HG03442 (cell line): ENCODE results near the gene DBNDD1.
"Not testable (repeated sequence)": the region's sequence is repeated elsewhere in the genome, so short reads cannot be mapped to it uniquely, and the experiment has no call there.

ENCODE experiments used
- ATAC-seq: cut with Tn5 transposase; IDR thresholded peaks from one replicate; pipeline ENCODE4 v1.9.1; 2021; ENCODE audit warnings: mild to moderate bottlenecking, moderate library complexity; ENCODE audit not compliant: unreplicated experiment

The DBNDD1 gene, protein sequence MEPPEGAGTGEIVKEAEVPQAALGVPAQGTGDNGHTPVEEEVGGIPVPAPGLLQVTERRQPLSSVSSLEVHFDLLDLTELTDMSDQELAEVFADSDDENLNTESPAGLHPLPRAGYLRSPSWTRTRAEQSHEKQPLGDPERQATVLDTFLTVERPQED

DNA sequence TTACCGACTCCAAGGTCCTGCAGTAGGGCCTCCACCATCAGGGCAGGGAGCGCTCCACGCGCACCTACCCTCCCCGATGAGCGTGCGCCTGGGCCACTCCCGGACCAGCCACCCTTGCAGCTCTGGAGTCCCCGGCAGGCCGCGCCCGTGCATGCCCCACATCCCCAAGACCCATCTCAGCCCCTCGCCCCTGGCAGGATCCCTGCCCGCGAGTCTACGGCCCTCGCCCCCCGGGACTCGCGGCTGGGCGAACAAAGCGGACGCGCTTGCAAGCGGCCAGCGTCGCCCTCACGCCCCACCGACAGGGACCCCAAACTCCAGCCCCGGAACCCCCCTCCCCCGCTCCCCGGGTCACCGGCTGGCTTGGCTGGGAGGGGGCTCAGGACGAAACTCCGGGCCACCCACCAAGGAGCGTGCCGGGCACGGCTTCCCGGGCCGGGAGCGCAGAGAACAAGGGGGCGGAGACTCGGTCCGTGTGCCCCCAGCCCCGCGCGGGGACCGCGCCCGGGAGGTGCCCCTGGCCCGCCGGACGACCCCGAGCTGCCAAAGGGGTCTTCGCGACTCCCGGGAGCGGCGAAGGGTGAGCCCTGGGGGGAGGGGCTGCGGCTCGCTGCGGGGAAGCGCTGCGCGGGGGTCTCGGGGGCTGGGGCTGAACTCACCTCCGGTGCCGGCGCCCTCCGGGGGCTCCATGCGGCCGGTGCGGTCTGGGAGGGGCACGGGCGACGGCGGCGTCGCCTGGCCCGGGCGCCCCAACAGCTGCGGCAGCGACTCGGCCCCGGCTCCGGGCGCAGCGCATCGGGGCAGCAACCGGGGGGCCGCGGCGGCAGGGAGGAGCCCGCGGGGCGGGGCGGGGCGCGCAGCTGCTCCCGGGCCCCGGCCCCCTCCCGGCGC lies at the start of gene DBNDD1:
TSS of gene DBNDD1 (minus strand) at position 805 of the 891 bp plus-strand sequence. CDS start at position 690, 115 bp downstream.
- no peak for ATAC-seq

DNA sequence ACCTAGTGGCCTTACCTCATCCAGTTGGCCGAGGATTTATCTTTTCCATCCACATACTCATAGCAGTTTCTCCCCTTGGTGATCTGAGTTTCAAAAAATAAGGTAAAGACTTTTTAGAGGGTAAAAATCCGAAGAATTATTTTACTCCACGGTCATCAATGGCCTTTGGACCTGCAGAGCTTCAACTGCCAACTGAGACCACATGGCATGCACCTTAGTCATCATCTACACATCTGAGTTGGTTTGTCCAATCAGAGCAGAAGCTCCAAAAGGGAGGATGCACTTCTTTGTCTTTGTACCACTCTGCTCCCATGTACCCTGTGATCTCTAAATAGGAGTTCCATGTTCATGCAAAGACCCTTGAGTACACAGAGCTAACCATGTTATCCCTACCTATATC lies 42.2 kb upstream of the DBNDD1 start:
- no peak for ATAC-seq

DNA sequence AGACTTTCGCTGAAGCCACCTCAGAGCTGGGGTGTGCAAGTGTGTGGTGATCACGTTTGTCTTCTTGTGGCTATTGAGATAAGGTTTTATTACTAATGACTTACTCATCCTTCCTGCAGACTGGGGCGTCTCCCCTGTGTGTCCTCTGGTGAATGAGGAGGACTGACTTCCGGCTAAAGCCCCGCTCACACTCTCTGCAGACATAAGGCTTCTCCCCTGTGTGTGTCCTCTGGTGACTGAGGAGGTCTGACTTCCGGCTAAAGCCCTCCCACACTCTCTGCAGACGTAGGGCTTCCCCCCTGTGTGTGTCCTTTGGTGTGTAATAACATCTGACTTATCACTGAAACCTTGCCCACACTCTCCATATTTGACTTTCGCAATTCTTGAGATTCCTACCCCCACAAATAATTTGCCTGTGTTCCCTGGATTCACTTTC lies 38.5 kb upstream of the DBNDD1 start:
- ATAC-seq, result no peak

DNA sequence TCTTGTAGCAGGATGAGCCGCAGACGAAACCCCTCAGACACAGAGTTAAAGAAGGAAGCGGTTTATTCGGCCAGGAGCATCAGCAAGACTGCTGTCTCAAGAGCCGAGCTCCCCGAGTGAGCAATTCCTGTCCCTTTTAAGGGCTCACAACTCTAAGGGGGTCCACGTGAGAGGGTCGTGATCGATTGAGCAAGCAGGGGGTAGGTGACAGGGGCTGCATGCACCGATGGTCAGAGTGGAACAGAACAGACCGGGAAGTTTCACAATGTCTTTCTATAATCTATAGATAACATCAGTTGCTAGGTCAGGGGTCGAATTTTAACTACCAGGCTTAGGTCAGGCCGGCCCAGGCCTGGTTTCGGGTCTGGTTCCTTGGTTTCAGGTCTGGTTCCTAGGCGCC lies 37.3 kb upstream of the DBNDD1 start:
- not testable (repeated sequence) for ATAC-seq

DNA sequence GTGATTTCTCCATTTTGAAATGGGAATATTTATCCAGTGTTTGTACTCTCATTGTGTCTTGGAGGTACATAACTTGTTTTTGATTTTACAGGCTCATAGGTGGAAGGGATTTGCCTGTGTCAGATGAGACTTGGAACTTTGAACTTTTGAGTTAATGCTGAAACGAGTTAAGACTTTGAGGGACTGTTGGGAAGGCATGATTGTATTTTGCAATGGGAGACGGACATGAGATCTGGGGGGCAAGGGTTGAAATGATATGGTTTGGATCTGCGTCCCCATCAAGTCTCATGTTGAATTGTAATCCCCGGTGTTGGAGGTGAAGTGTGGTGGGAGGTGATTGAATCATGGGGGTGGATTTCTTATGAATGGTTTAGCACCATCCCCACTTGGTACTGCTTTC lies 36.1 kb upstream of the DBNDD1 start:
- no peak for ATAC-seq

DNA sequence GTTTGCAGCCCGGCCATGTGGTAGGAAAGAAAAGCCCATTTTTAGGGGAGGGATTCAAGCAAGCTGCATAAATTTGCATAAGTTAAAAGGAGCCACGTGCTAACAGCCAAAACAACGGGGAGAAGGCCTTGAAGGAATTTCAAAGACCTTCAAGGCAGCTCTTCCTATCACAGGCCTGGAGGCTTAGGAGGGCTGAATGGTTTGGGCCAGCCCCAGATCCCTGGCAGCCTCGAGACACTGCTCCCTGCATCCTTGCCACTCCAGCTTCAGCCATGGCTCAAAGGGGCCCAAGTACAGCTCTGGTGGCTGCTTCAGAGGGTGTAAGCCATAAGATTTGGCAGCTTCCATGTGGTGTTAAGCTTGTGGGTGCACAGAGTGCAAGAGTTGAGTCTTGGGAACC lies 35.3 kb upstream of the DBNDD1 start:
- ATAC-seq, result no peak

DNA sequence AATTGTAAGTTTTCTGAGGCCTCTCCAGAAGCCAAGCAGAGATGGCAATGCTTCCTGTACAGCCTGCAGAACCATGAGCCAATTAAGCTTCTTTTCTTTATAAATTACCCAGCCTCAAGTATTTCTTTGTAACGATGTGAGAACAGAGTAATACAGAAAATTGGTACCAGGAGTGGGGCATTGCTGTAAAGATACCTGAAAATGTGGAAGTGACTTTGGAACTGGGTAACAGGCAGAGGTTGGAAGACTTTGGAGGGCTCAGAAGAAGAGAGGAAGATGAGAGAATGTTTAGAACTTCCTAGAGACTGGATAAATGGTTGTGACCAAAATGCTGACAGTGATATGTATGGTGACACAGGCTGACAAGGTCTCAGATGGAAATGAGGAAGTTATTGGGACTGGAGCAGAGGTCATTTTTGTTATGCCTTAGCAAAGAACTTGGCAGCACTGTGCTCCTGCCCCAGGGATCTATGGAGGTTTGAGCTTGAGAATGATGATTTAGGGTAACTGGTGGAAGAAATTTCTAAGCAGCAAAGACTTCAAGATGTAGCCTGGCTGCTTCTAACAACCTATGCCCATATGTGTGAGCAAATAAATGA lies 34.7 kb upstream of the DBNDD1 start:
- ATAC-seq, result no peak

DNA sequence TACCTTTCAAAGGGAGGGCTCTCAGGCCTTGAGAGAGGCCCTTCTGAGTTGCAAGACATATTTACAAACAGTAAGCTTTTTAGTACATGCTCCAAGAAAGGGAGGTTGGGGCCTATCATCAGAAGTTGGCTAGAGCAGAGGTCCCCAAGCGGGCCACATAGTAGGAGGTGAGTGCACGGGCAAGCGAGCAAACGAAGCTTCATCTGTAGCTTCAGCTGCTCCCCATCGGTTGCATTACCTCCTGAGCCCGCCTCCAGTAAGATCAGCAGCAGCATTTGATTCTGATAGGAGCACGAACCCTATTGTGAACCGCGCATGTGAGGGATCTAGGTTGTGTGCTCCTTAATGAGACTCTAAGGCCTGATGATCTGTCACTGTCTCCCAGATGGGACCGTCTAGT lies 31.7 kb upstream of the DBNDD1 start:
- no peak for ATAC-seq

DNA sequence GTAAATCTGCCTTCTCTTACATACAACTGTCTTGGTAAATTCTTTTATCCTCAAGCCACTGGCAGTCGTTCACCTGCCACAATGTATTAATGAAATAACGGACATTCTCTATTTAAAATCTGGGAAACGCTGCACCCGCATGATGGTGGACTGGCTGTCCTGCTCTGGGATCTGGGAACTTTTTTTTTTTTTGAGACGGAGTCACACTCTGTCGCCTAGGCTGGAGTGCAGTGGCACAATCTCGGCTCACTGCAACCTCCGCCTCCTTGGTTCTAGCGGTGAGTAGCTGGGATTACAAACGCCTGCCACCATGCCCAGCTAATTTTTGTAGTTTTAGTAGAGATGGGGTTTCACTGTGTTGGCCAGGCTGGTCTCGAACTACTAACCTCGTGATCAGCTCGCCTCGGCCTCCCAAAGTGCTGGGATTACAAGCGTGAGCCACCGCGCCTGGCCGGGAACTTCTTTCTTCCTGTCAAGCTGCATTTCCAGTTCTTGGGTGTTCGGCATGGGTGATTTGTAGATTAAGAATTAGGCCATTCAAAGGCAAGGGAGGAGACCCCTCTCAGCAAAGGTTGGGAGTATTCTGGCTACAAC lies 29.6 kb upstream of the DBNDD1 start:
- no peak for ATAC-seq

DNA sequence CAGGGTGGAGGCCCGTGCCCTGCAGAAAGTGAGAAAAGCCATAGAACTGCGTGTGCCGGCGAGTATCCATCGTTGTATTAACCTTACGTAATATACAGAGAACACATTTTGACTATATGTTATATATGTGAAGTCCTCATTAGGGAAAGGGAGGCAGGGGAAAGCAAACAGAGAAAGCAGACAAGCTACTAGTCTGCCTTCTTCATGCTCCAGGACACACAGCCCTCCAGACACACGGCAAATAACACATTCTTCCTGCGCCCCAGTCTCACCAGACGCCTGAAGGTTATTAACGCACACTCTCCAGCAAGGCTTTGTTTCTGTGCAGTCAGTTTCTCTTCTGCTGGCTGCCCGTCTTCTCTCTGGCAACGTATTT lies 29.1 kb upstream of the DBNDD1 start:
- ATAC-seq, result no peak

DNA sequence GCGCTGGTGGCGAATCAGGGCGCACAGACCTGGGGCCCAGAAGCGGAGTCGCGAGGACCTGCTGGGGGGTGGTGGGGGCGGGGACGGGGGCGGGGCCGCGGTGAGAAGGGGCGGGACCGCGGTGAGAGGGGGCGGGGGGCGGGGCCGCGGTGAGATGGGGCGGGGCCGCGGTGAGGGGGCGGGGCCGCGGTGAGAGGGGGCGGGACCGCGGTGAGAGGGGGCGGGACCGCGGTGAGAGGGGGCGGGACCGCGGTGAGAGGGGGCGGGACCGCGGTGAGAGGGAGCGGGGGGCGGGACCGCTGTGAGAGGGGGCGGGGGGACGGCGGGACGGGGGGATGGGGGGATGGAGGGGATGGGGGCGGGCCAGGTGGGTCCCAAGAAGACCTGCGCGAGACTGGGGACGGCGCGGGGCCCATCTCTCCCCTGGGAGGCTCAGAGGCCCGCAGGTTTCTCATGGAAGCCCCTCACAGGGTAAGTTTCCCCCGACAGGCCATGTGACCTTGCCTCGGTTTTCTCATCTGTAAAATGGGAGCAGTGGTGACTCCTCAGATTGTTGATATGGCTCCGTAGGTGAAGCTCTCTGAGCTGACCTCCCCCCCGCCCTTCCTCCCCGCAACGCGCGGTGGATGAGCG lies 28.6 kb upstream of the DBNDD1 start:
- ATAC-seq, result no peak

DNA sequence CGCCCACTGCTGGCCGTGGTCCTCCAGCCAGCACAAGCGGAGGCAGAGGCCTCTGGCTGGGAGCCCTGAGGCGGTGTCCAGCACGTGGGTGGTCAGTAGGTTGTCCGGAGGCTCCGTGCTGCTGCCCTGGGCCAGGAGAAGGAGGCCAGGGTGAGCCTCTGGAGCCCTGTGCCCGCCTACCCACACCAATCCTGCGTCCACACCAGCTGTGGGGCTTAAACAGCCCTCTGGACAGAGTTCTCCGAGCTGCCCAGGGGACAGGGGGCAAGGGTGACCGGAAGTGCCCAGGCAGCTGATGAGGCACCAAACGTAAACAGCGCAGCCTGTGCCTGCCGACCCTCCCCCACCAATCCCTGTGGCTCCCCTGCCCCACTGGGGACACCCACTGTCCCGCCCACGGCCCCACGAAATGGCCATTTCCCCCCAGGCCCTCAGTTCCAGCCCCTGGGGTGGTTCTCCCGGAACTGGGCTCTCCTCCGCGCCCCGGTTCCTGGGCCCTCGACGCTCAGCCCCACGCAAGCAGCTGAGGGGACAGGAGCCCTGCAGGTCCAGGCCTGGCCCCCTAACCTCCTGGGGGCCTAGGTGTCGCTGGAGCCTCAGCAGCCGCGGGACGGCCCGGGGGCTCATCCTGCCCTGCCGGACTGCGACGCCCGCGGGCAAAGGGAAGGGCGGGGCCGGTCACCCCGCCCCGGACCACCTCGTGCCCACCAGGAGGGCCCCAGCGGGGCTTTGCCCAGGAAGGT lies 27.9 kb upstream of the DBNDD1 start:
- no peak for ATAC-seq

DNA sequence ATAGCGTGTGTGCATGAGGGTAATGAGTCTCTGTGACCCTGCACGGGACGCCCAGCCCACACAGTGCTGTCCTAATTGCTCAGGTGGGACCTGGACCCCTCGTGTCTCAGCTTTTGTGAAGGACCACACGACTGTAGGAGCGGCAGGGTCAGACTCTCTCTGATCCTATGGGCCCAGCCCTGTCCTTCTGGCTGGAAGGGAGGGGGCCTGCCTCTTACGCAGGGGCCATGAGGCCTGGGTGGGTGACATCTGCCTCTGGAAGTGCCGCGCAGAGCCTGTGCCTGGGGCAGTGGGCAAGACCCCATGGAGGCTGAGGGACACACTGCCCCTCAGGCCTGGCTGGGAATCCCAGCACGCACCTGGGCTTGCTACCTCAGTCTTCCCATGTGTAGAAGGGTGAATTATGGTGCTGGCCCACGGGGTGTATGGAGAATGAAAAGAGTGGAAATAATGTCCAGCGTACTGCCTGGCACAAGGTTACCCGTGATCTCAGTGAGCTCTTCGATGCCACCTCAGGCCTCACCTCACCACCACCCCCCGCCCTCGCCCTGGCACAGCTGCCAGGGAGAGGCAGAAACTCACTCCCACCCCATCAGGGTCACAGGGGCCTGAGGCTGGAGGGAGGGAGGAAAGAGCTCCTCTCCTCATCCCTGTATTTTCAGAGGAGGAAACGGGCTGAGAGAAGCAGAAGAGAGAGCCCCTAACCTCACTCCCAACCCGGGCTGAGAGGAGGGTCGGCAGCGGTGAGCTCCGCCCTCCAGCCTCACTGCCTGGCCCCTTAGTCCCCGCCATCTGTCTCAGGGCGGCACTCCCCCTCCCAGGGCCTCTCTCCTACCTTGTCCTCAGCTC lies 27.1 kb upstream of the DBNDD1 start:
- no peak for ATAC-seq

DNA sequence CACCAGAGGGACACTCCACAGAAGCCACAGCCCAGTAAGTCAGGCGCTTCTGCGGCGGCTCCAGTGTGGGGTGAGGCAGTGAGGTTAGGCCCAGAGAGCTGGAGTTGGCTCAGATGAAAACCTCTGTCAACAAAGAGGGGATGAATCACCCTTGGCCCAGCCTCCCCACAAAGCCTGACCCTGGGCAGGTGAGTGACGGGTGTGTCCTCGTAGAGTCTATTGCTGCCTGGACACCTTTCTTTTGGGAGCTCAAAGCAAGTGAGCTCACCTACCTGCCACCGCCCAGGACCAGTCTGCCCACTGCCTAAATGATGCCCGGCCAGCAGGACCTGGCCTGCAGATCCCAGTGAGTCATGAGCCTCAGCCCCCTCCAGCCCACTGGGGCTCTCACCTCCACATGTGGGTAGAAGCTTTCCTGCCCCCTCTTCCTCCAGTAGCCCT lies 24.9 kb upstream of the DBNDD1 start:
- no peak for ATAC-seq

DNA sequence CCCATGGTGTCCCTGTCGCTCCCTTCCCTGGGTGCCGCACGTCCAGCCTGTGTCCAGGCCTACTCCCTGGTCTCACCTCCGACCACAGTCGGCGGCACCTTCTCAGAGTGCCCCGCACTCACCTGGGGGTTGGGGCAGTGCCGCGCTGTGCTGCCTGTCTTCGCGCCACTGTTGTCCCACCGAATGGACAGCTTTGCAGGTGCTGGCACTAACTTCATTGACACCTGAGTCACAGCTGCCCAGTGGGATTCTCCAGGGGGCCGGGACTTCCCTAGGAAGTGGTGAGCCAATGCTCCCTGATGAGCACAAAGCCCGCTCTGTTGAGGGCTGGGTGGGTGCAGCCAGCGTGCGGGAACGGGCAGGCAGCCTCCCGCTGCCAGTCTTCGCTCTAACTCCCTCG lies 24.3 kb upstream of the DBNDD1 start:
- ATAC-seq, result no peak

DNA sequence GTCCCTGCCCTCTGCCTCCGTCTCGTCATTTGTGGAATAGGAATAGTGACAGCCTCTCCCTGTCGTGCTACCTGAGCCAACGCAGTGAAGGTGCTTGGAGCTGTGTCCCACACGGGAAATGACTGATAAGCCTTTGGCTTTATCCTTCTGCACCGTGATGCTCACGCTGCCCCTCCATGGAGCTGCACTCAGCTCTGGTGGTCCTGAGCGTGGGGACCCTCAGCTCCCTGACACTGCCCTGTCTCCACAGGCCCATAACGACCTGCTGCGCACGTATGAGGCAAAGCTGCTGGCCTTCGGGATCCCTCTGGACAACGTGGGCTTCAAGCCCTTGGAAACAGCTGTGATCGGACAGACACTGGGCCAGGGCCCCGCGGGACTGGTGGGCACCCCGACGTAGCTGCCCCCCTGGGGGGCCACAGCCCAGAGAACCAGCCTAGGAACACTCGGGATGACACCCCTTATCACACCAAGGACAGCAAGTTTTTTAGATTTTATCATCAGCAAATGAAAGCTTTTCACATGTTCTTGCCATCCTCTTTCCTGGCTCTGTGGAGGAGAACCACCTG lies 23.8 kb upstream of the DBNDD1 start:
- no peak for ATAC-seq

DNA sequence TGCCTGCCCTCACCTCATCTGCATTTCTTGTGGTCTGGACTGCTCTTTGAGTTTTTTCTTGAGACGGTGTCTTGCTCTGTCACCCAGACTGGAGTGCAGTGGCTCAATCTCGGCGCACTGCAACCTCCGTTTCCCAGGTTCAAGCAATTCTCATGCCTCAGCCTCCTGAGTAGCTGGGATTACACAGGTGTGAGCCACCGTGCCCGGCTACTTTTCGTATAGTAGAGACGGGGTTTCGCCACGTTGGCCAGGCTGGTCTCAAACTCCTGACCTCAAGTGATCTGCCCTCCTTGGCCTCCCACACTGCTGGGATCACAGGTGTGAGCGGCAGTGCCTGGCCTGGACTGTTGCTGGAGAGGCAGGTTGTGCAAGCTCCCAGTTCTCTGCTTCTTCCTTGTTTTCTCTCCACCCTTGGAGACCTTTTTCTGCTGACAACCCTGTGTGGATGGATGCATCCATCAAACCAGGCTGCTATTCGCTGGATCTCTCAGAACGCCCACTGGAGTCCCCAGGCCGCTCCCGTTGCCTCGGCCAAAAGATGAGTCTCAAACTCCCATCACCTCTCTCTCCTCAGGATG lies 22.7 kb upstream of the DBNDD1 start:
- no peak for ATAC-seq

DNA sequence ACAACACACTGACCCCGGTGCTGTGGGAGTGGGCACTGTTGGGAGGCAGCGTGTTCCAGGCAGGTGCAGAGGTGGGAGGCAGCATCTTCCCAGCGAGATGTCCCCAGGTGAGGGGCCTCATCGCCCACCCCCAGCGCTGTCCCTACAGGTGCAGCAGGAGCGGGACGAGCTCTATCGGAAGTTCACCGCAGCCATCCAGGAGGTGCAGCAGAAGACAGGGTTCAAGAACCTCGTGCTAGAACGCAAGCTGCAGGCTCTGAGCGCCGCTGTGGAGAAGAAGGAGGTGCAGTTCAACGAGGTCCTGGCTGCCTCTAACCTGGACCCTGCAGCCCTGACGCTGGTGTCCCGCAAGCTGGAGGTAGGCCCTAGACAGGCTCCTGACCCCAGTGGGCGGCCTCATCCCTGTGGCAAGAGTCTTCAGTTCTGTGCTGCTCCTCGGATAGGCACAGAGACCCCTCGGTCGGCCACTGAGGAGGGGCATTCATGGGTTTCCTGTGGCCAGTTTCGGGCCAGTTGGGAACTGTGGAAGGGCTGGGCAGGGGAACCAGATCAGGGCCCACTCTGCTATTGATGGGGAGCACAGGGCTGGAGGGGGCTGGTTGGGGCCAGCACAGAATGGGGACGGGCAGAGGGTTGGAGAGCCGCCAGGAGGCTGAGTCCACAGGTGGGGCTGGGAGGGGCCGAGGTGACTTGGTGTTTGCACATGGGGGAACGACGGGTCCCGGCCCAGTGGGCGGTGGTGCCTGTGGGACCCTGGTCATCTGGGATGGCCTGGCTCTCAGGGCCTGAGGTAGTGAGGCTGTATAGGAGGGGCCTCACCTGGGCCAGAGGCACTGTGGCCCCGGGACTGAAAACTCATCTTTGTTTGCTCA lies 21.1 kb upstream of the DBNDD1 start:
- no peak for ATAC-seq
